GM23338 (cell line): ENCODE data around the gene TSNAX. TPM values are rescaled to one million over a fixed set of nuclear protein-coding genes. Genes with fewer than 3 reads are reported as not detected.

ENCODE experiments used
- ATAC-seq: fragments of 200-7000 bp; cut with Tn5 transposase; 3 replicates; pipeline ENCODE4 v1.9.1; 2020
- DNase-seq: peaks from one replicate; pipeline ENCODE4 v3.0.0-alpha.2; 2015; ENCODE audit warnings: low spot score
- H2AFZ ChIP-seq: fragments of 200-600 bp; sonication (generic); 2 replicates; pipeline ENCODE4 v1.8.0; 2016; ENCODE audit warnings: antibody characterized with exemption, mild to moderate bottlenecking, moderate library complexity
- H3F3A ChIP-seq: fragments of 200-600 bp; sonication (generic); replicated peaks from 2 replicates; pipeline ENCODE4 v1.8.0; 2017; ENCODE audit warnings: antibody characterized with exemption, mixed run types, low read depth
- H3K27ac ChIP-seq: fragments of 200-600 bp; sonication (generic); 2 replicates; pipeline ENCODE4 v1.6.1; 2016; ENCODE audit warnings: low read depth
- H3K27me3 ChIP-seq: fragments of 200-600 bp; sonication (generic); 2 replicates; pipeline ENCODE4 v1.8.0; 2016; ENCODE audit warnings: mild to moderate bottlenecking, mixed run types, moderate library complexity; ENCODE audit not compliant: insufficient read depth
- H3K36me3 ChIP-seq: fragments of 200-600 bp; sonication (generic); 2 replicates; pipeline ENCODE4 v1.8.0; 2016; ENCODE audit warnings: mild to moderate bottlenecking; ENCODE audit not compliant: insufficient read depth
- H3K4me1 ChIP-seq: fragments of 200-600 bp; sonication (generic); 2 replicates; pipeline ENCODE4 v1.8.0; 2016; ENCODE audit warnings: mild to moderate bottlenecking, moderate library complexity; ENCODE audit not compliant: insufficient read depth
- H3K4me2 ChIP-seq: fragments of 200-600 bp; sonication (generic); 2 replicates; pipeline ENCODE4 v1.7.1; 2017; ENCODE audit warnings: mixed run types
- H3K4me3 ChIP-seq: fragments of 200-600 bp; sonication (generic); 2 replicates; pipeline ENCODE4 v1.6.1; 2016; ENCODE audit warnings: mixed run types
- H3K79me2 ChIP-seq: fragments of 200-600 bp; sonication (generic); replicated peaks from 2 replicates; pipeline ENCODE4 v1.8.0; 2017; ENCODE audit warnings: mild to moderate bottlenecking; ENCODE audit not compliant: insufficient read depth
- H3K9me2 ChIP-seq: fragments of 200-600 bp; sonication (generic); 2 replicates; pipeline ENCODE4 v1.8.0; 2017; ENCODE audit not compliant: insufficient read depth
- H4K20me1 ChIP-seq: fragments of 200-600 bp; sonication (generic); replicated peaks from 2 replicates; pipeline ENCODE4 v1.8.0; 2017; ENCODE audit warnings: mild to moderate bottlenecking; ENCODE audit not compliant: insufficient read depth
- H3K27ac Mint-ChIP-seq: 2 replicates; pipeline ENCODE4 v1.8.0; 2020; ENCODE audit warnings: inconsistent platforms, mild to moderate bottlenecking, moderate library complexity, mixed read lengths
- H3K27me3 Mint-ChIP-seq: 3 replicates; pipeline ENCODE4 v1.8.0; 2022; ENCODE audit warnings: low read depth, mild to moderate bottlenecking, moderate library complexity, mixed read lengths, inconsistent platforms; ENCODE audit not compliant: insufficient read depth, poor library complexity
- H3K36me3 Mint-ChIP-seq: 3 replicates; pipeline ENCODE4 v1.8.0; 2021; ENCODE audit warnings: low read depth, mild to moderate bottlenecking, inconsistent platforms, moderate library complexity, mixed read lengths
- H3K4me1 Mint-ChIP-seq: 3 replicates; pipeline ENCODE4 v1.8.0; 2020; ENCODE audit warnings: mild to moderate bottlenecking, inconsistent platforms, mixed read lengths
- H3K4me3 Mint-ChIP-seq: 3 replicates; pipeline ENCODE4 v1.8.0; 2021; ENCODE audit warnings: moderate library complexity, mild to moderate bottlenecking, inconsistent platforms, mixed read lengths
- H3K9me3 Mint-ChIP-seq: 3 replicates; pipeline ENCODE4 v1.8.0; 2020; ENCODE audit warnings: moderate library complexity, mild to moderate bottlenecking, inconsistent platforms, mixed read lengths
- ETS1 ChIP-seq: IDR thresholded peaks from 2 replicates; pipeline ENCODE4 v1.6.1; 2016; ENCODE audit warnings: antibody characterized with exemption
- EZH2 ChIP-seq: fragments of 200-600 bp; sonication (generic); IDR thresholded peaks from one replicate; pipeline ENCODE4 v1.8.0; 2017; ENCODE audit warnings: antibody characterized with exemption, mild to moderate bottlenecking, low read depth; ENCODE audit not compliant: unreplicated experiment
- JUNB ChIP-seq: IDR thresholded peaks from one replicate; pipeline ENCODE4 v1.6.1; 2016; ENCODE audit warnings: antibody characterized with exemption; ENCODE audit not compliant: unreplicated experiment
- NANOG ChIP-seq: IDR thresholded peaks from 2 replicates; pipeline ENCODE4 v1.6.1; 2016; ENCODE audit warnings: antibody characterized with exemption, borderline replicate concordance
- STAT1 ChIP-seq: IDR thresholded peaks from one replicate; pipeline ENCODE4 v1.6.1; 2016; ENCODE audit warnings: antibody characterized with exemption; ENCODE audit not compliant: unreplicated experiment
- ZNF331 ChIP-seq: fragments of 250-450 bp; sonication (Bioruptor Pico); IDR thresholded peaks from 2 replicates; pipeline ENCODE4 v1.5.0; 2020; ENCODE audit warnings: low read depth, mild to moderate bottlenecking, moderate library complexity
- polyA plus RNA-seq: library from polyadenylated mRNA; unstranded; fragments of >200 nt; fragmentation: Nextera tagmentation; extraction: Ambion mirVana; gene quantifications from 2 replicates; pipeline ENCODE4 v1.2.1, GENCODE V29; 2016
- total RNA-seq: library from RNA; depleted of rRNA; stranded (reverse); fragments of >200 nt; shearing (Covaris generic); gene quantifications from 2 replicates; pipeline ENCODE4 v1.2.3, GENCODE V29; 2014
- TF ChIP-seq, protein P1 (sequence below): fragments of 250-450 bp; sonication (Bioruptor Pico); IDR thresholded peaks from 2 replicates; pipeline ENCODE4 v1.5.0; 2020; ENCODE audit warnings: mild to moderate bottlenecking, moderate library complexity

The TSNAX gene
- total and polyA plus RNA-seq, 2 experiments from 2014 or later = 31.5 to 31.7 TPM

- no peaks in the 10 kb centered on the region for H3K27me3 ChIP-seq
- no peak overlapping the region for H3K27ac Mint-ChIP-seq
- peaks cover 19% of the 10 kb centered on the region for H4K20me1 ChIP-seq
- ATAC-seq = no peak
- peaks cover 17% of the 10 kb centered on the region; the same call in 2 of the 3 replicates for H3K4me1 Mint-ChIP-seq
- no peak for DNase-seq
- no peaks in the 10 kb centered on the region for H3F3A ChIP-seq
- no peak overlapping the region for H3K4me2 ChIP-seq
- no peak overlapping the region for H2AFZ ChIP-seq
- no peaks in the 10 kb centered on the region for H3K27me3 Mint-ChIP-seq
- no peaks in the 10 kb centered on the region; the same call in 2 of the 3 replicates for H3K36me3 Mint-ChIP-seq
- TF ChIP-seq NANOG = no peak
- TF ChIP-seq ZNF331 (CRISPR knock-in tag) = no peak
- TF ChIP-seq EZH2 = no peak
- TF ChIP-seq STAT1 = no peak
- TF ChIP-seq ETS1 = no peak
- TF ChIP-seq, protein P1, sequence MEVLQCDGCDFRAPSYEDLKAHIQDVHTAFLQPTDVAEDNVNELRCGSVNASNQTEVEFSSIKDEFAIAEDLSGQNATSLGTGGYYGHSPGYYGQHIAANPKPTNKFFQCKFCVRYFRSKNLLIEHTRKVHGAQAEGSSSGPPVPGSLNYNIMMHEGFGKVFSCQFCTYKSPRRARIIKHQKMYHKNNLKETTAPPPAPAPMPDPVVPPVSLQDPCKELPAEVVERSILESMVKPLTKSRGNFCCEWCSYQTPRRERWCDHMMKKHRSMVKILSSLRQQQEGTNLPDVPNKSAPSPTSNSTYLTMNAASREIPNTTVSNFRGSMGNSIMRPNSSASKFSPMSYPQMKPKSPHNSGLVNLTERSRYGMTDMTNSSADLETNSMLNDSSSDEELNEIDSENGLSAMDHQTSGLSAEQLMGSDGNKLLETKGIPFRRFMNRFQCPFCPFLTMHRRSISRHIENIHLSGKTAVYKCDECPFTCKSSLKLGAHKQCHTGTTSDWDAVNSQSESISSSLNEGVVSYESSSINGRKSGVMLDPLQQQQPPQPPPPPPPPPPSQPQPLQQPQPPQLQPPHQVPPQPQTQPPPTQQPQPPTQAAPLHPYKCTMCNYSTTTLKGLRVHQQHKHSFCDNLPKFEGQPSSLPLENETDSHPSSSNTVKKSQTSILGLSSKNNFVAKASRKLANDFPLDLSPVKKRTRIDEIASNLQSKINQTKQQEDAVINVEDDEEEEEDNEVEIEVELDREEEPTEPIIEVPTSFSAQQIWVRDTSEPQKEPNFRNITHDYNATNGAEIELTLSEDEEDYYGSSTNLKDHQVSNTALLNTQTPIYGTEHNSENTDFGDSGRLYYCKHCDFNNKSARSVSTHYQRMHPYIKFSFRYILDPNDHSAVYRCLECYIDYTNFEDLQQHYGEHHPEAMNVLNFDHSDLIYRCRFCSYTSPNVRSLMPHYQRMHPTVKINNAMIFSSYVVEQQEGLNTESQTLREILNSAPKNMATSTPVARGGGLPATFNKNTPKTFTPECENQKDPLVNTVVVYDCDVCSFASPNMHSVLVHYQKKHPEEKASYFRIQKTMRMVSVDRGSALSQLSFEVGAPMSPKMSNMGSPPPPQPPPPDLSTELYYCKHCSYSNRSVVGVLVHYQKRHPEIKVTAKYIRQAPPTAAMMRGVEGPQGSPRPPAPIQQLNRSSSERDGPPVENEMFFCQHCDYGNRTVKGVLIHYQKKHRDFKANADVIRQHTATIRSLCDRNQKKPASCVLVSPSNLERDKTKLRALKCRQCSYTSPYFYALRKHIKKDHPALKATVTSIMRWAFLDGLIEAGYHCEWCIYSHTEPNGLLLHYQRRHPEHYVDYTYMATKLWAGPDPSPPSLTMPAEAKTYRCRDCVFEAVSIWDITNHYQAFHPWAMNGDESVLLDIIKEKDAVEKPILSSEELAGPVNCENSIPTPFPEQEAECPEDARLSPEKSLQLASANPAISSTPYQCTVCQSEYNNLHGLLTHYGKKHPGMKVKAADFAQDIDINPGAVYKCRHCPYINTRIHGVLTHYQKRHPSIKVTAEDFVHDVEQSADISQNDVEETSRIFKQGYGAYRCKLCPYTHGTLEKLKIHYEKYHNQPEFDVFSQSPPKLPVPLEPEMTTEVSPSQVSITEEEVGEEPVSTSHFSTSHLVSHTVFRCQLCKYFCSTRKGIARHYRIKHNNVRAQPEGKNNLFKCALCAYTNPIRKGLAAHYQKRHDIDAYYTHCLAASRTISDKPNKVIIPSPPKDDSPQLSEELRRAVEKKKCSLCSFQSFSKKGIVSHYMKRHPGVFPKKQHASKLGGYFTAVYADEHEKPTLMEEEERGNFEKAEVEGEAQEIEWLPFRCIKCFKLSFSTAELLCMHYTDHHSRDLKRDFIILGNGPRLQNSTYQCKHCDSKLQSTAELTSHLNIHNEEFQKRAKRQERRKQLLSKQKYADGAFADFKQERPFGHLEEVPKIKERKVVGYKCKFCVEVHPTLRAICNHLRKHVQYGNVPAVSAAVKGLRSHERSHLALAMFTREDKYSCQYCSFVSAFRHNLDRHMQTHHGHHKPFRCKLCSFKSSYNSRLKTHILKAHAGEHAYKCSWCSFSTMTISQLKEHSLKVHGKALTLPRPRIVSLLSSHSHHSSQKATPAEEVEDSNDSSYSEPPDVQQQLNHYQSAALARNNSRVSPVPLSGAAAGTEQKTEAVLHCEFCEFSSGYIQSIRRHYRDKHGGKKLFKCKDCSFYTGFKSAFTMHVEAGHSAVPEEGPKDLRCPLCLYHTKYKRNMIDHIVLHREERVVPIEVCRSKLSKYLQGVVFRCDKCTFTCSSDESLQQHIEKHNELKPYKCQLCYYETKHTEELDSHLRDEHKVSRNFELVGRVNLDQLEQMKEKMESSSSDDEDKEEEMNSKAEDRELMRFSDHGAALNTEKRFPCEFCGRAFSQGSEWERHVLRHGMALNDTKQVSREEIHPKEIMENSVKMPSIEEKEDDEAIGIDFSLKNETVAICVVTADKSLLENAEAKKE (CRISPR knock-in tag) = no peak
- TF ChIP-seq JUNB = no peak
- H3K9me3 Mint-ChIP-seq = no peaks in the 10 kb centered on the region
- no peak overlapping the region for H3K4me3 ChIP-seq
- H3K4me1 ChIP-seq = 0 out of 2 replicates have a peak, but pooled peaks cover 4% of the 10 kb centered on the region
- H3K27ac ChIP-seq = no peak overlapping the region
- H3K79me2 ChIP-seq = peaks cover 11% of the 10 kb centered on the region
- no peaks in the 10 kb centered on the region for H3K36me3 ChIP-seq
- no peak overlapping the region for H3K4me3 Mint-ChIP-seq
- H3K9me2 ChIP-seq = no peaks in the 10 kb centered on the region
These were observed 24.9 kb downstream of the TSNAX start for GRCh38 chr1:231553320-231553719.
